Measurements from ENCODE around the gene IMMT. TPM values are rescaled to one million over a fixed set of nuclear protein-coding genes. Genes with fewer than 3 reads are reported as not detected.

The IMMT gene
- total RNA-seq, 4 donors from 2014 or later, result 9.7 to 63.0 (median 36.2) TPM

DNA sequence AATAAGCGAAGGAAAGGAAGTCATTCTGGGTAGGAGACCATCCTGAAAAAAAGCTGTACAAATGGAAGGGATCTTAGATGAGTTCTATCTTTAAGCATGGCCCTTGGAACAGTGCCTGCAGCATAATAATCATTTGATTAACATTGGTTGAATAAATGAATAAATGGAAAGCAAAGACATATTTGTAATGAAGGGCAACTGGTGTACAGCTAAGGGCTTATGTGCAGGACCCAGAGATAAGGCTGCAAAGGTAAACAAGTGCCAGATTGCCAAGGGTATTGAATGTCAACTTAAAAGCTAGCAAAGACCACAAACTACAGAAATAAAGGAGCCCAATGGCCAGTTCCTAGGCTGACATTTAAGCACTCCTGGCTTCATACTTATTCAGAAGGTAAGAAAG lies 19.4 kb downstream of the IMMT start:
- no peak for TF ChIP-seq CTCF (IDR thresholded peaks at IDR 0.05)
- TF ChIP-seq POLR2A (IDR thresholded peaks at IDR 0.05), result no peak
- no peak for DNase-seq
- H3K36me3 ChIP-seq, result no peaks in the 10 kb centered on the region
- intact Hi-C loops (cut with DNase I; ENCODE audit: low total_unique reads), result no loop called here
- H3K4me3 ChIP-seq, result no peak overlapping the region
- H3K9me3 ChIP-seq, result no peaks in the 10 kb centered on the region
- no peaks in the 10 kb centered on the region for H3K27me3 ChIP-seq
- H3K27ac ChIP-seq, result no peak overlapping the region
- H3K4me1 ChIP-seq, result no peaks in the 10 kb centered on the region

DNA sequence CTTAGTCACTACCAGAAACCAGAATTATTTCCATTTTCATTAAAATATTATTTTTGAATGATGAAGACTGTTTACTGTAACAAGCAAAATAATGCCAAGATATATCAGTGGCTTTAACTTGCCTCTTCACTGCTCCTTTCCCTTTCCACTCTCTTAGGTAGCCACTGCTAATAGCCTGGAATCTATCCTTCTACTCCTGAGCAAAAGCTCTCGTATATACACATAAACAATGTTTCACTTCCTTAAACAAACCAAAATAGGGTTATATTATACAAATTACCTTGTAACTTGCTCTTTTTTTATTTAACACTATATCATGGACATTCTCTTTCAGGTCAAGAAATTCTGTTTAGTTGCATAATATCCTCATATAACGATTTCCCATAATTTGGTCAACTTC lies 20.8 kb downstream of the IMMT start:
- H3K27me3 ChIP-seq, result no peaks in the 10 kb centered on the region
- no peak overlapping the region for H3K27ac ChIP-seq
- no peak for TF ChIP-seq POLR2A (IDR thresholded peaks at IDR 0.05)
- no peak for TF ChIP-seq CTCF (IDR thresholded peaks at IDR 0.05)
- H3K36me3 ChIP-seq, result no peaks in the 10 kb centered on the region
- H3K9me3 ChIP-seq, result no peaks in the 10 kb centered on the region
- no peaks in the 10 kb centered on the region for H3K4me1 ChIP-seq
- DNase-seq, result no peak
- intact Hi-C loops (cut with DNase I; ENCODE audit: low total_unique reads), result no loop called here
- H3K4me3 ChIP-seq, result no peak overlapping the region

DNA sequence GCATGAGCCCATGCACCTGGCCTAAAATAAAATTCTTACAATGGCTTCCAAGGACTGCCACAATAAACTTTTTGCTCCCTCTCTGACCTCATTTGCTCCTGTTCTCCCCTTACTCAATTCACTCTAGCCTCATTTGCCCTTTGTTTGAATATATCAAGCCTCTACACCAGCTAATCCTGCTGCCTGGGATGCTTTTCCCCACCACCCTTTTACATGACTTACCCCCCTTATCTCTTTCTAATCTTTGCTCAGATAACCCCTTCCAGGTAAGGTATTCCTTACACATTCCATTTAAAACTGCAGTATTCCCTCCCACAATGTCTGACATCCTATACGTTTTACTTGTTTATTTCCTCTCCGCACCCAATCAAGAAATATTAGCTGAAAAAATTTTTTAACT lies 22.7 kb downstream of the IMMT start:
- H3K9me3 ChIP-seq, result no peaks in the 10 kb centered on the region
- no peak overlapping the region for H3K4me3 ChIP-seq
- H3K36me3 ChIP-seq, result no peaks in the 10 kb centered on the region
- TF ChIP-seq CTCF (IDR thresholded peaks at IDR 0.05) (no peak), POLR2A (IDR thresholded peaks at IDR 0.05) (no peak)
- H3K27ac ChIP-seq, result no peak overlapping the region
- intact Hi-C loops (cut with DNase I; ENCODE audit: low total_unique reads), result no loop called here
- DNase-seq, result no peak
- no peaks in the 10 kb centered on the region for H3K27me3 ChIP-seq
- H3K4me1 ChIP-seq, result no peaks in the 10 kb centered on the region

DNA sequence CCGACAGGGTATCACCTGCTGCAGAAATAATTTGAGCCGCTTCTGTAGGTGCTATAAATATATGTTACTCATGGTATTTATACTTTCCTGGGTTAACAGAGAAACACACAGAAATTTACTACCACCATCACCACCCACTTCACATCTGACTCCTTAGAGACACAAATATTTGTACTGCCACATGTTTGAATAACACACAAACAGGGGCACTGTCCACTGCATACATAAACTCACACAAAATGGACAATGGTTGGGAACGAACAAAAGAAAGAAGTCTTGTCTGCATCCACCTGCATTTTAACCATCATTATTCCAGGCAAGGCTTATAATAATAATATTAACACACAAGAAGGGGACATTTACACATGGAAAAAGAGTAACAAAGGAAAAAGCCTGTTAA lies 24.0 kb downstream of the IMMT start:
- no peak overlapping the region for H3K27ac ChIP-seq
- H3K36me3 ChIP-seq, result no peaks in the 10 kb centered on the region
- H3K4me3 ChIP-seq, result no peak overlapping the region
- no peaks in the 10 kb centered on the region for H3K9me3 ChIP-seq
- DNase-seq, result no peak
- TF ChIP-seq CTCF (IDR thresholded peaks at IDR 0.05), result no peak
- intact Hi-C loops (cut with DNase I; ENCODE audit: low total_unique reads), result no loop called here
- H3K4me1 ChIP-seq, result no peaks in the 10 kb centered on the region
- H3K27me3 ChIP-seq, result no peaks in the 10 kb centered on the region

DNA sequence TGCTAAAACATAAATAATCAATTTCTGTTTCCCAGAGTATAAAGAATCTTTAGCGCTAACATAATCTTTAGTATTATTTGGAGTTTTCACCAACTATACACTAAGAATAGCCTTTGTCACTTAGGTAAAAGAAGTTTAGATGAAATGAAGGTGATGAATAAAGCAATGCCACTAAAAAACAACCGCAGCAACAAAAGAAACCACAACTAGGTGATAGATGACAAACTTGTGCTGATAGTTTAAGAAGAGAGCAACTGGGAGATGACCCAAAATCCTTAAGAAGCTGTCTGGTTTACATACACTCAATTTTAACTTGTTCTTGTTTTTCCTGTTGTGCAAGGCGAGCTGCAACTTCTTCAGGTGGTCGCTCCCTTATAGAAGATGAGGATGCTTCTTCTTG lies 24.8 kb downstream of the IMMT start:
- intact Hi-C loops (cut with DNase I; ENCODE audit: low total_unique reads), result no loop called here
- Histone ChIP-seq H3K27me3 (no peaks in the 10 kb centered on the region), H3K9me3 (no peaks in the 10 kb centered on the region), H3K27ac (no peak overlapping the region), H3K4me1 (no peaks in the 10 kb centered on the region), H3K4me3 (no peak overlapping the region), H3K36me3 (no peaks in the 10 kb centered on the region)
- no peak for TF ChIP-seq POLR2A (IDR thresholded peaks at IDR 0.05)
- no peak for TF ChIP-seq CTCF (IDR thresholded peaks at IDR 0.05)
- DNase-seq, result no peak
